GM12878 (cell line): ENCODE measurements around the gene IRS1. TPM values are rescaled to one million over a fixed set of nuclear protein-coding genes. Genes with fewer than 3 reads are reported as not detected.

Source experiments
- BHLHE40 ChIP-seq, 2 experiments: fragments of 450-650 bp in 1 of 2; IDR thresholded peaks; 2 replicates each; pipeline ENCODE4 v1.6.1; 2011 to 2017; ENCODE audit warnings: low read depth in 2 of 2, borderline replicate concordance in 1 of 2, improper control_type of control experiment in 1 of 2, low read length in 1 of 2, mild to moderate bottlenecking in 1 of 2
- BRCA1 ChIP-seq: IDR thresholded peaks from 2 replicates; pipeline ENCODE4 v1.6.1; 2011; ENCODE audit warnings: low read depth, low read length, improper control_type of control experiment
- CREM ChIP-seq: IDR thresholded peaks from 2 replicates; pipeline ENCODE4 v1.6.1; 2014; ENCODE audit warnings: antibody characterized with exemption, low read depth
- EP300 ChIP-seq, 2 experiments: fragments of 150-350 bp in 1 of 2; IDR thresholded peaks; 2 replicates each; pipeline ENCODE4 v1.6.1; 2011 to 2012; ENCODE audit warnings: low read depth in 2 of 2, low read length in 2 of 2, borderline replicate concordance in 1 of 2, improper control_type of control experiment in 1 of 2, inconsistent platforms in 1 of 2; ENCODE audit not compliant: control insufficient read depth in 1 of 2
- KAT2A ChIP-seq: conservative IDR thresholded peaks from 2 replicates; pipeline ENCODE4 v1.6.1; 2011; ENCODE audit warnings: low read depth, low read length; ENCODE audit not compliant: control insufficient read depth
- RCOR1 ChIP-seq: conservative IDR thresholded peaks from 2 replicates; pipeline ENCODE4 v1.6.1; 2012; ENCODE audit warnings: low read depth, low read length, improper control_type of control experiment
- SPI1 ChIP-seq: IDR thresholded peaks from 2 replicates; pipeline ENCODE4 v1.6.1; 2011; ENCODE audit warnings: low read depth, mild to moderate bottlenecking, low read length, moderate library complexity, borderline replicate concordance; ENCODE audit not compliant: insufficient read depth
- TAF1 ChIP-seq: IDR thresholded peaks from 2 replicates; pipeline ENCODE4 v1.6.1; 2011; ENCODE audit warnings: mild to moderate bottlenecking, low read depth, low read length, borderline replicate concordance
- polyA plus RNA-seq, 11 experiments: library from polyadenylated mRNA; depleted of rRNA in 4 of 11; unstranded in 6 of 11; stranded (reverse) in 5 of 11; fragments of >200 nt; fragmentation: Nextera tagmentation in 4 of 11; fragmentation: Illumina TruSeq in 1 of 11; extraction: Ambion mirVana in 4 of 11; extraction: Trizol in 1 of 11; gene quantifications; 1 replicate in 1 of 11; 2 replicates in 10 of 11; pipeline versions ENCODE4 v1.2.1 to v1.2.3, GENCODE V29; 2011 to 2016; ENCODE audit warnings: inconsistent platforms in 2 of 11, missing spikeins in 2 of 11, low read depth in 1 of 11
- total RNA-seq, 4 experiments: library from RNA; depleted of rRNA in 3 of 4; stranded (reverse); fragments of >200 nt in 3 of 4; fragmentation: Illumina TruSeq in 1 of 4; extraction: Trizol in 1 of 4; gene quantifications; 2 replicates each; pipeline versions ENCODE4 v1.2.1 to v1.2.3, GENCODE V29; 2013 to 2021
- TF ChIP-seq, protein P1 (sequence below): fragments of 450-650 bp; formaldehyde crosslinking; IDR thresholded peaks from 2 replicates; pipeline ENCODE4 v1.4.0; 2022; ENCODE audit warnings: mild to moderate bottlenecking, moderate library complexity
- TF ChIP-seq, protein P2 (sequence below): fragments of 450-650 bp; IDR thresholded peaks from 2 replicates; pipeline ENCODE4 v1.6.1; 2017; ENCODE audit warnings: antibody characterized with exemption, mild to moderate bottlenecking, moderate library complexity

IRS1 gene
- total and polyA plus RNA-seq, 10 of the 15 experiments (the other 5 are each of a cell fraction or from before 2014, with no cell fraction given) = 0.03 to 1.7 (median 0.34) TPM

DNA sequence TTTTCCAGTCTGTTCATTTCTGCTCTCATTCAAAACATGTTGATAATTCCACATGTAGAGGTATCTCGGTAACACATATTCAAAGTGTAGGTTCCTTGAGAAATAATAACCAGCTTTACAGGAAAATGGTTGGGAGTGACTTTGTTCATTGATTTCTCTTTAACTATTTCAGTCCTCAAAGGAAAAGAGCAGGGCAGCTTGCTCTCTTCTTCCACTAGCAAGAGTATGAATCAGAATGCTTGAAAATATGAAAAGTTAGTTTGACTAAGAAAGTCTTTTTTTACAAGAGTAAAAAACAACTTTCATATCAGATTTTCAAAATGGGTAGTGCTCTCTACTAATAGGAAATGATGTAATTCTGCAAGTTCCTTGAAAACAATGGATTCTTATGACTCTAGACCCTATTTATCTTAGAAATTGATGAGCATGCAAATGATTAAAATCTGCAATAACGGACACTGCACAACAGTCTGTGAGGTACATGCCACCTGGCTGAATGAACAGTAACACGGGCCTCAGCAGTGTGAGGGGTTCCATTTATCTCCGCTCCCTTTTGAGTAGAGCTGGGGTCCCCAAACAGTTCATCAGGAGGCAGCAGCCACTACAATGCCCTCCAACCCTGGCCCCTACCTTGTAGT, 65.6 kb downstream of the IRS1 start (continued):
- TF ChIP-seq, protein P1, sequence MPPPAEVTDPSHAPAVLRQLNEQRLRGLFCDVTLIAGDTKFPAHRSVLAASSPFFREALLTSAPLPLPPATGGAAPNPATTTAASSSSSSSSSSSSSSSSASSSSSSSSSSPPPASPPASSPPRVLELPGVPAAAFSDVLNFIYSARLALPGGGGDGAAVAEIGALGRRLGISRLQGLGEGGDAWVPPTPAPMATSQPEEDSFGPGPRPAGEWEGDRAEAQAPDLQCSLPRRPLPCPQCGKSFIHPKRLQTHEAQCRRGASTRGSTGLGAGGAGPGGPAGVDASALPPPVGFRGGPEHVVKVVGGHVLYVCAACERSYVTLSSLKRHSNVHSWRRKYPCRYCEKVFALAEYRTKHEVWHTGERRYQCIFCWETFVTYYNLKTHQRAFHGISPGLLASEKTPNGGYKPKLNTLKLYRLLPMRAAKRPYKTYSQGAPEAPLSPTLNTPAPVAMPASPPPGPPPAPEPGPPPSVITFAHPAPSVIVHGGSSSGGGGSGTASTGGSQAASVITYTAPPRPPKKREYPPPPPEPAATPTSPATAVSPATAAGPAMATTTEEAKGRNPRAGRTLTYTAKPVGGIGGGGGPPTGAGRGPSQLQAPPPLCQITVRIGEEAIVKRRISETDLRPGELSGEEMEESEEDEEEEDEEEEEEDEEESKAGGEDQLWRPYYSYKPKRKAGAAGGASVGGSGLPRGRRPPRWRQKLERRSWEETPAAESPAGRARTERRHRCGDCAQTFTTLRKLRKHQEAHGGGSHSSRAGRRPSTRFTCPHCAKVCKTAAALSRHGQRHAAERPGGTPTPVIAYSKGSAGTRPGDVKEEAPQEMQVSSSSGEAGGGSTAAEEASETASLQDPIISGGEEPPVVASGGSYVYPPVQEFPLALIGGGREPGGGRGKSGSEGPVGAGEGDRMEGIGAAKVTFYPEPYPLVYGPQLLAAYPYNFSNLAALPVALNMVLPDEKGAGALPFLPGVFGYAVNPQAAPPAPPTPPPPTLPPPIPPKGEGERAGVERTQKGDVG (CRISPR knock-in tag) = no peak
- TF ChIP-seq RCOR1 = no peak
- TF ChIP-seq, protein P2, sequence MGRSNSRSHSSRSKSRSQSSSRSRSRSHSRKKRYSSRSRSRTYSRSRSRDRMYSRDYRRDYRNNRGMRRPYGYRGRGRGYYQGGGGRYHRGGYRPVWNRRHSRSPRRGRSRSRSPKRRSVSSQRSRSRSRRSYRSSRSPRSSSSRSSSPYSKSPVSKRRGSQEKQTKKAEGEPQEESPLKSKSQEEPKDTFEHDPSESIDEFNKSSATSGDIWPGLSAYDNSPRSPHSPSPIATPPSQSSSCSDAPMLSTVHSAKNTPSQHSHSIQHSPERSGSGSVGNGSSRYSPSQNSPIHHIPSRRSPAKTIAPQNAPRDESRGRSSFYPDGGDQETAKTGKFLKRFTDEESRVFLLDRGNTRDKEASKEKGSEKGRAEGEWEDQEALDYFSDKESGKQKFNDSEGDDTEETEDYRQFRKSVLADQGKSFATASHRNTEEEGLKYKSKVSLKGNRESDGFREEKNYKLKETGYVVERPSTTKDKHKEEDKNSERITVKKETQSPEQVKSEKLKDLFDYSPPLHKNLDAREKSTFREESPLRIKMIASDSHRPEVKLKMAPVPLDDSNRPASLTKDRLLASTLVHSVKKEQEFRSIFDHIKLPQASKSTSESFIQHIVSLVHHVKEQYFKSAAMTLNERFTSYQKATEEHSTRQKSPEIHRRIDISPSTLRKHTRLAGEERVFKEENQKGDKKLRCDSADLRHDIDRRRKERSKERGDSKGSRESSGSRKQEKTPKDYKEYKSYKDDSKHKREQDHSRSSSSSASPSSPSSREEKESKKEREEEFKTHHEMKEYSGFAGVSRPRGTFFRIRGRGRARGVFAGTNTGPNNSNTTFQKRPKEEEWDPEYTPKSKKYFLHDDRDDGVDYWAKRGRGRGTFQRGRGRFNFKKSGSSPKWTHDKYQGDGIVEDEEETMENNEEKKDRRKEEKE = no peak
- TF ChIP-seq BHLHE40 (IDR thresholded peaks at IDR 0.05; ENCODE audit: borderline replicate concordance in 1 of 2, low read depth in 2 of 2, low read length in 1 of 2) = no peak
- TF ChIP-seq EP300 (IDR thresholded peaks at IDR 0.05; ENCODE audit: borderline replicate concordance in 1 of 2, control insufficient read depth in 1 of 2, low read depth in 2 of 2, low read length in 2 of 2) = no peak
- TF ChIP-seq TAF1 = no peak
- TF ChIP-seq KAT2A = no peak
- TF ChIP-seq SPI1 = no peak
- no peak for TF ChIP-seq CREM
- no peak for TF ChIP-seq BRCA1
